Hepatocyte (in vitro differentiated cells): Measurements from ENCODE around the gene ULK1.

Experiments
- CTCF ChIP-seq: fragments of 200-600 bp; sonication (generic); IDR thresholded peaks from 2 replicates; pipeline ENCODE4 v1.5.1; 2016; ENCODE audit warnings: antibody characterized with exemption, mild to moderate bottlenecking; ENCODE audit not compliant: poor library complexity
- EZH2 ChIP-seq: fragments of 200-600 bp; sonication (generic); IDR thresholded peaks from 2 replicates; pipeline ENCODE4 v1.6.1; 2016; ENCODE audit warnings: antibody characterized with exemption, mild to moderate bottlenecking, borderline replicate concordance
- EZH2phosphoT487 ChIP-seq: fragments of 200-600 bp; sonication (generic); IDR thresholded peaks from one replicate; pipeline ENCODE4 v1.6.1; 2018; ENCODE audit warnings: antibody characterized with exemption, mild to moderate bottlenecking, low read depth, moderate library complexity; ENCODE audit not compliant: unreplicated experiment, severe bottlenecking

GRCh38 chr12:131908092-131909080 is 14.0 kb downstream of the ULK1 start:
- TF ChIP-seq CTCF, result no peak
- TF ChIP-seq EZH2, result no peak
- TF ChIP-seq EZH2phosphoT487, result no peak
